Astrocyte (in vitro differentiated cells and primary cell): ENCODE measurements around the gene COA8.

ENCODE experiments used
- EZH2 ChIP-seq: IDR thresholded peaks from 2 replicates; pipeline ENCODE4 v1.6.1; 2012; ENCODE audit warnings: mild to moderate bottlenecking, low read length, inconsistent platforms; ENCODE audit not compliant: insufficient read depth
- TF ChIP-seq, protein P1 (sequence below): IDR thresholded peaks from 2 replicates; pipeline ENCODE4 v1.5.1; 2011; ENCODE audit warnings: low read depth, mild to moderate bottlenecking, inconsistent platforms, low read length, moderate library complexity; ENCODE audit not compliant: insufficient read depth

DNA sequence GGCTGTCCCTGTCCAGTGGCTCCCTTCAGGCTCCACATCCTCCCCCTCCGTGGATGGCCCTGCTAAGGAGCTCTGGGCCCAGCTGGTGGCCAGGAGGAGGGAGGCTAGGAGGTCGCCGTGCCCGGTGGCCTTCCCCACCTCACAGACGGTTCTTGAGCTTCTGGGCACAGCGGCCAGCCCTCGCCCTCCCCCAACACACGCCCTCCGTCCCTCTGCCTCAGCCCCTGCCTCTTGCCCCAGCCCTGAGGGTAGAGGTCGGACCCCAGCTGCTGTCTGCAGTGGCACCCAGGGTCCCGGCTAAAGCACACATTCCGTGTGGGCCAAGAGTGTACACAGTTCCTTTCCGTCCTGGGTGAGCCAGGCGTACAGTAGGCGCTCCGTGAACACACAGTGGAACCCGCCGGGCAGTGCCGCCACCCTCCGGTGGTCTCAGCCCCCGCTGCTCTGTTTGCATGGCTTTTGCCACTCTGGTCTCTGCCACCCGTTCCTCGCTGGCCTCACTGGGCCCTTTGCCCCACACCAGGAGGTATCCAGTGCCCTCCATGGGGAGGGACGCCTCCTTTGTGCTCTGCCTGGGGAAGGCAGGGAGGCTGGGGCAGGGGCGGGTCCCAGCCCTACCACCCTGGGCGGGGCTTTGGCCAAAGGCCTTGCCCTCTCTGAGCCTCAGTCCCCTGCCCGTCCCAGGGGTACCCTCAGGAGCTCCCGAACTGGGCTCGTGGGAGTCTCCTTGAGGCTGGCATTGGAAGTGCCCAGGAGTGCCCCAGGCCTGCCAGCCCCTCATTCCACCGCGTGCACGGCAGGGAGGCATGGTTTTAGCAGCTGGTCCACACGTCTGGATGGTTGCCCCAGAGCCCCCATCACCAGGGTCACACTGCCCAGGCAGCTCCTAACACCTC lies 20.8 kb upstream of the COA8 start:
- TF ChIP-seq, protein P1, sequence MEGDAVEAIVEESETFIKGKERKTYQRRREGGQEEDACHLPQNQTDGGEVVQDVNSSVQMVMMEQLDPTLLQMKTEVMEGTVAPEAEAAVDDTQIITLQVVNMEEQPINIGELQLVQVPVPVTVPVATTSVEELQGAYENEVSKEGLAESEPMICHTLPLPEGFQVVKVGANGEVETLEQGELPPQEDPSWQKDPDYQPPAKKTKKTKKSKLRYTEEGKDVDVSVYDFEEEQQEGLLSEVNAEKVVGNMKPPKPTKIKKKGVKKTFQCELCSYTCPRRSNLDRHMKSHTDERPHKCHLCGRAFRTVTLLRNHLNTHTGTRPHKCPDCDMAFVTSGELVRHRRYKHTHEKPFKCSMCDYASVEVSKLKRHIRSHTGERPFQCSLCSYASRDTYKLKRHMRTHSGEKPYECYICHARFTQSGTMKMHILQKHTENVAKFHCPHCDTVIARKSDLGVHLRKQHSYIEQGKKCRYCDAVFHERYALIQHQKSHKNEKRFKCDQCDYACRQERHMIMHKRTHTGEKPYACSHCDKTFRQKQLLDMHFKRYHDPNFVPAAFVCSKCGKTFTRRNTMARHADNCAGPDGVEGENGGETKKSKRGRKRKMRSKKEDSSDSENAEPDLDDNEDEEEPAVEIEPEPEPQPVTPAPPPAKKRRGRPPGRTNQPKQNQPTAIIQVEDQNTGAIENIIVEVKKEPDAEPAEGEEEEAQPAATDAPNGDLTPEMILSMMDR = no peak
- no peak for TF ChIP-seq EZH2
